PC-9 (cell line): Measurements from ENCODE around the gene PCDH15. TPM values are rescaled to one million over a fixed set of nuclear protein-coding genes. Genes with fewer than 3 reads are reported as not detected.

Source experiments
- BruUV-seq: library from RNA; stranded (reverse); fragments of 400-500 nt; replicated peaks from 2 replicates; lab custom pipeline; 2021; lab: Mats Ljungman, UMichigan
- CTCF ChIA-PET: fragments of 300-600 bp; sonication (Branson Sonifier 250); formaldehyde crosslinking; loops from one replicate; lab custom pipeline; 2022; ENCODE audit warnings: antibody characterized with exemption; lab: Charles Lee
- POLR2A ChIA-PET: fragments of 300-600 bp; sonication (Branson Sonifier 250); formaldehyde crosslinking; loops from one replicate; lab custom pipeline; 2022; ENCODE audit warnings: antibody characterized with exemption; ENCODE audit not compliant: unreplicated experiment; lab: Charles Lee
- DNase-seq, 2 experiments: peaks; one replicate each; pipeline versions ENCODE4 v3.0.0 to v3.0.0-alpha.2; 2015 to 2022; ENCODE audit warnings: mixed read lengths in 1 of 2
- H2AFZ ChIP-seq: fragments of 200-600 bp; sonication (generic); 2 replicates; pipeline ENCODE4 v1.8.1; 2017; ENCODE audit warnings: antibody characterized with exemption
- H3F3A ChIP-seq: fragments of 200-600 bp; sonication (generic); 2 replicates; pipeline ENCODE4 v1.8.1; 2017; ENCODE audit warnings: antibody characterized with exemption, mild to moderate bottlenecking, low read depth; ENCODE audit not compliant: insufficient read depth
- H3K27ac ChIP-seq: fragments of 200-600 bp; sonication (generic); 2 replicates; pipeline ENCODE4 v1.6.1; 2016; ENCODE audit warnings: mixed run types
- H3K27me3 ChIP-seq: fragments of 200-600 bp; sonication (generic); 2 replicates; pipeline ENCODE4 v1.6.1; 2016; ENCODE audit warnings: low read depth, mixed run types; ENCODE audit not compliant: insufficient read depth
- H3K36me3 ChIP-seq: fragments of 200-600 bp; sonication (generic); 2 replicates; pipeline ENCODE4 v1.6.1; 2016; ENCODE audit warnings: low read depth, mixed run types
- H3K4me1 ChIP-seq: fragments of 200-600 bp; sonication (generic); replicated peaks from 2 replicates; pipeline ENCODE4 v1.6.1; 2016; ENCODE audit warnings: mixed run types; ENCODE audit not compliant: insufficient read depth
- H3K4me2 ChIP-seq: fragments of 200-600 bp; sonication (generic); 2 replicates; pipeline ENCODE4 v1.6.1; 2017; ENCODE audit warnings: mixed run types
- H3K4me3 ChIP-seq: fragments of 200-600 bp; sonication (generic); 2 replicates; pipeline ENCODE4 v1.6.1; 2016; ENCODE audit warnings: mixed run types
- H3K79me2 ChIP-seq: fragments of 200-600 bp; sonication (generic); 2 replicates; pipeline ENCODE4 v1.6.1; 2017; ENCODE audit warnings: low read depth, mixed run types
- H3K9me2 ChIP-seq: fragments of 200-600 bp; sonication (generic); 2 replicates; pipeline ENCODE4 v1.8.1; 2017; ENCODE audit warnings: mild to moderate bottlenecking; ENCODE audit not compliant: insufficient read depth
- H3K9me3 ChIP-seq: fragments of 200-600 bp; sonication (generic); 2 replicates; pipeline ENCODE4 v1.8.1; 2016; ENCODE audit warnings: low read depth; ENCODE audit not compliant: insufficient read depth
- H4K20me1 ChIP-seq: fragments of 200-600 bp; sonication (generic); 2 replicates; pipeline ENCODE4 v1.8.1; 2017; ENCODE audit not compliant: insufficient read depth
- CTCF ChIP-seq: fragments of 200-600 bp; sonication (generic); conservative IDR thresholded peaks from 2 replicates; pipeline ENCODE4 v1.6.1; 2017; ENCODE audit warnings: mixed run types, antibody characterized with exemption, mild to moderate bottlenecking, moderate library complexity
- EZH2 ChIP-seq: fragments of 200-600 bp; sonication (generic); IDR thresholded peaks from 2 replicates; pipeline ENCODE4 v1.8.0; 2017; ENCODE audit warnings: antibody characterized with exemption, low read depth
- intact Hi-C: fragments of 100-400 bp; cut with micrococcal nuclease; formaldehyde crosslinking; loops from one replicate; pipeline ENCODE4 v1.10.0; 2022; ENCODE audit not compliant: unreplicated experiment
- total RNA-seq: library from RNA; stranded (reverse); gene quantifications from 2 replicates; pipeline ENCODE4 v1.2.3, GENCODE V29; 2021

The PCDH15 gene
- total RNA-seq, 1 experiment from 2014 or later = not detected

GRCh38 chr10:53841483-53842145 lies 959.4 kb downstream of the PCDH15 start:
- no peak overlapping the region for H2AFZ ChIP-seq
- no peaks in the 10 kb centered on the region for H3K9me3 ChIP-seq
- BruUV-seq = no TSS peak
- no peaks in the 10 kb centered on the region for H3K36me3 ChIP-seq
- TF ChIP-seq EZH2 (no peak), CTCF (no peak)
- H3F3A ChIP-seq = no peaks in the 10 kb centered on the region
- no peaks in the 10 kb centered on the region for H3K27me3 ChIP-seq
- intact Hi-C loops = loop anchor here (5.0 to 10.0 kb wide), 2 partner anchors 237 to 561 kb away; no protein-coding TSS in a partner anchor
- no peaks in the 10 kb centered on the region for H3K79me2 ChIP-seq
- ChIA-PET CTCF (no interaction called here), POLR2A (interaction anchor here (0.6 kb wide), 1 partner anchor 518 kb away, joined by 3 read pairs; no protein-coding TSS in a partner anchor)
- no peak overlapping the region for H3K27ac ChIP-seq
- H3K4me1 ChIP-seq = no peaks in the 10 kb centered on the region
- H3K4me3 ChIP-seq = no peak overlapping the region
- H4K20me1 ChIP-seq = no peaks in the 10 kb centered on the region; the same call in 1 of the 2 replicates
- no peak overlapping the region for H3K4me2 ChIP-seq
- no peaks in the 10 kb centered on the region for H3K9me2 ChIP-seq
- no peak for DNase-seq

- Histone ChIP-seq H3K9me3 (no peaks in the 10 kb centered on the region), H4K20me1 (no peaks in the 10 kb centered on the region), H3K4me1 (no peaks in the 10 kb centered on the region), H3K27ac (no peak overlapping the region), H3K36me3 (no peaks in the 10 kb centered on the region), H3K27me3 (no peaks in the 10 kb centered on the region), H3K79me2 (no peaks in the 10 kb centered on the region), H3K4me3 (no peak overlapping the region), H3F3A (no peaks in the 10 kb centered on the region), H3K9me2 (no peaks in the 10 kb centered on the region), H2AFZ (no peak overlapping the region), H3K4me2 (no peak overlapping the region)
- intact Hi-C loops = loop anchor here (5.0 to 10.0 kb wide), 2 partner anchors 236 to 562 kb away; no protein-coding TSS in a partner anchor
- no peak for DNase-seq
- ChIA-PET CTCF (no interaction called here), POLR2A (no interaction called here)
- TF ChIP-seq CTCF = no peak
- no TSS peak for BruUV-seq
These were observed 960.4 kb downstream of the PCDH15 start for GRCh38 chr10:53840653-53841052.

DNA sequence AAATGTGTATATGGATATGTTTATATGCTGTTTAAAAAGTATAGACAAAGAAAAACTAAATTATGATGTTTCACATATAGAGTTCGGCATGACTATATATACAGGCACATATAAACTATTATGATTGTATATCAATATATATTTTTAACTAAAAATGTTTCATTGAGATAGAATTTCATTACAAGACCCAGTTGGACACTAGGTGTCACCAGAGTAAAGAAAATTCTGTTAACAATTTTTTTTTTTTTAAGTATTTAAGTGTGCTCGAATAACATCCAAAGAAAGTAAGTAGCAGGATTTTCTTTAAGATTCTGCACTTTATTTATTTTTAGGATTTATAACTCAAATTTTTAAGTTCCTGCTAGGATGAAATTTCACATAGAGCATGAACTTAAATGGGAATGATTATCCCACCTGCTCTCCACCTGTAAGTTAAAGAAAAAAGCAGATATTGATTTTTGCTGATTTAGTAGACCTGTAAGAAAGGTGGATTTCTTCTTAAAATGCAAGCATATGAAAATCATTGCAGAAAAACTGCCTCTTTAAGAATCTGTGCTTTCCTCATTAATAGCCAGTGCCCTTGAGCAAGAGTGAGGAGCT lies 961.5 kb downstream of the PCDH15 start:
- no peaks in the 10 kb centered on the region for H4K20me1 ChIP-seq
- no peaks in the 10 kb centered on the region for H3K27me3 ChIP-seq
- no peak overlapping the region for H3K4me2 ChIP-seq
- H3K27ac ChIP-seq = no peak overlapping the region
- H3F3A ChIP-seq = no peaks in the 10 kb centered on the region
- no TSS peak for BruUV-seq
- DNase-seq = no peak
- TF ChIP-seq CTCF = peak; percentile 69
- no peak for TF ChIP-seq EZH2
- no peaks in the 10 kb centered on the region for H3K36me3 ChIP-seq
- intact Hi-C loops = loop anchor here (5.0 to 10.0 kb wide), 4 partner anchors 235 to 1423 kb away; no protein-coding TSS in a partner anchor
- no peaks in the 10 kb centered on the region for H3K79me2 ChIP-seq
- no peaks in the 10 kb centered on the region for H3K4me1 ChIP-seq
- no peaks in the 10 kb centered on the region for H3K9me3 ChIP-seq
- no peak overlapping the region for H3K4me3 ChIP-seq
- no peak overlapping the region for H2AFZ ChIP-seq
- POLR2A ChIA-PET = no interaction called here
- no peaks in the 10 kb centered on the region for H3K9me2 ChIP-seq
- CTCF ChIA-PET = interaction anchor here (0.6 kb wide), 3 partner anchors 250 to 798 kb away, joined by 4 to 8 read pairs (median 4); no protein-coding TSS in a partner anchor
